HepG2 (cell line): Measurements from ENCODE around the gene SRSF11. TPM values are rescaled to one million over a fixed set of nuclear protein-coding genes. Genes with fewer than 3 reads are reported as not detected.

ENCODE experiments used
- CREB1 ChIP-seq, 2 experiments: fragments of 450-650 bp in 1 of 2; IDR thresholded peaks; 2 replicates each; pipeline ENCODE4 v1.6.1; 2016 to 2017; ENCODE audit warnings: control low read depth in 1 of 2, mild to moderate bottlenecking in 1 of 2, missing compliant biosample characterization in 1 of 2, missing genetic modification characterization in 1 of 2
- EED ChIP-seq: sonication (generic); formaldehyde crosslinking; IDR thresholded peaks from 2 replicates; pipeline ENCODE4 v1.5.0; 2020; ENCODE audit warnings: mild to moderate bottlenecking, missing genetic modification reagents
- FOXA3 ChIP-seq: IDR thresholded peaks from 2 replicates; pipeline ENCODE4 v1.6.1; 2016; ENCODE audit warnings: missing genetic modification reagents, missing compliant biosample characterization
- FOXK2 ChIP-seq: fragments of 450-650 bp; IDR thresholded peaks from 2 replicates; pipeline ENCODE4 v1.6.1; 2016
- KDM1A ChIP-seq: IDR thresholded peaks from 2 replicates; pipeline ENCODE4 v1.6.1; 2016; ENCODE audit warnings: missing compliant biosample characterization
- MAFG ChIP-seq: sonication (generic); formaldehyde crosslinking; IDR thresholded peaks from 2 replicates; pipeline ENCODE4 v1.5.1; 2020; ENCODE audit warnings: mild to moderate bottlenecking, missing genetic modification reagents
- SAFB2 ChIP-seq: sonication (generic); formaldehyde crosslinking; IDR thresholded peaks from 2 replicates; pipeline ENCODE4 v1.5.1; 2020; ENCODE audit warnings: missing genetic modification reagents, low read depth, mild to moderate bottlenecking, borderline replicate concordance
- STAG1 ChIP-seq: sonication (generic); formaldehyde crosslinking; IDR thresholded peaks from 2 replicates; pipeline ENCODE4 v1.4.0; 2020; ENCODE audit warnings: missing genetic modification reagents
- TSC22D2 ChIP-seq: sonication (generic); formaldehyde crosslinking; IDR thresholded peaks from 2 replicates; pipeline ENCODE4 v1.5.1; 2020; ENCODE audit warnings: missing genetic modification reagents, mild to moderate bottlenecking, borderline replicate concordance
- ZNF329 ChIP-seq: sonication (generic); formaldehyde crosslinking; IDR thresholded peaks from 2 replicates; pipeline ENCODE4 v1.9.0; 2021; ENCODE audit warnings: low read depth, mild to moderate bottlenecking, missing genetic modification reagents
- ZNF546 ChIP-seq: sonication (generic); formaldehyde crosslinking; conservative IDR thresholded peaks from 2 replicates; pipeline ENCODE4 v1.8.1; 2023; ENCODE audit warnings: mild to moderate bottlenecking, missing genetic modification reagents
- ZNF563 ChIP-seq: sonication (generic); formaldehyde crosslinking; IDR thresholded peaks from 2 replicates; pipeline ENCODE4 v1.8.0; 2022; ENCODE audit warnings: mild to moderate bottlenecking, moderate library complexity, missing genetic modification reagents
- ZNF883 ChIP-seq: sonication (generic); formaldehyde crosslinking; IDR thresholded peaks from 2 replicates; pipeline ENCODE4 v1.5.1; 2020; ENCODE audit warnings: mild to moderate bottlenecking, missing genetic modification reagents; ENCODE audit errors: not compliant biosample characterization
- polyA plus RNA-seq, 8 experiments: library from polyadenylated mRNA; depleted of rRNA in 3 of 8; stranded (reverse) in 7 of 8; unstranded in 1 of 8; fragments of >200 nt; fragmentation: Illumina TruSeq in 4 of 8; extraction: Trizol in 4 of 8; gene quantifications; 2 replicates each; pipeline versions ENCODE4 v1.2.1 to v1.2.3, GENCODE V29; 2011 to 2016; ENCODE audit warnings: low read depth in 4 of 8, missing spikeins in 1 of 8, mixed read lengths in 1 of 8; ENCODE audit not compliant: insufficient read depth in 1 of 8
- total RNA-seq, 5 experiments: library from RNA; depleted of rRNA; stranded (reverse); fragments of >200 nt; fragmentation: Illumina TruSeq; extraction: Trizol; gene quantifications; 2 replicates each; pipeline ENCODE4 v1.2.3, GENCODE V29; 2016; ENCODE audit warnings: low read depth in 1 of 5
- TF ChIP-seq, protein P1 (sequence below): IDR thresholded peaks from 2 replicates; pipeline ENCODE4 v1.6.1; 2016; ENCODE audit warnings: mild to moderate bottlenecking
- TF ChIP-seq, protein P2 (sequence below): sonication (generic); formaldehyde crosslinking; IDR thresholded peaks from 2 replicates; pipeline ENCODE4 v1.5.0; 2020; ENCODE audit warnings: mild to moderate bottlenecking, missing genetic modification reagents, borderline replicate concordance
- TF ChIP-seq, protein P3 (sequence below): sonication (generic); formaldehyde crosslinking; IDR thresholded peaks from 2 replicates; pipeline ENCODE4 v1.5.1; 2020; ENCODE audit warnings: mild to moderate bottlenecking, missing genetic modification reagents, moderate library complexity
- TF ChIP-seq, protein P4 (sequence below): IDR thresholded peaks from 2 replicates; pipeline ENCODE4 v1.6.1; 2016; ENCODE audit warnings: missing compliant biosample characterization, missing genetic modification reagents, borderline replicate concordance
- TF ChIP-seq, protein P5 (sequence below): sonication (generic); formaldehyde crosslinking; IDR thresholded peaks from 2 replicates; pipeline ENCODE4 v1.8.1; 2023; ENCODE audit warnings: mild to moderate bottlenecking, moderate library complexity, missing genetic modification reagents
- TF ChIP-seq, protein P6 (sequence below): sonication (generic); formaldehyde crosslinking; IDR thresholded peaks from 2 replicates; pipeline ENCODE4 v1.4.0; 2020; ENCODE audit warnings: mild to moderate bottlenecking, low read depth, missing genetic modification reagents

SRSF11 gene
- total and polyA plus RNA-seq, 2 of the 13 experiments (the other 11 are each of a cell fraction or from before 2014, with no cell fraction given) = 118 to 381 TPM

DNA sequence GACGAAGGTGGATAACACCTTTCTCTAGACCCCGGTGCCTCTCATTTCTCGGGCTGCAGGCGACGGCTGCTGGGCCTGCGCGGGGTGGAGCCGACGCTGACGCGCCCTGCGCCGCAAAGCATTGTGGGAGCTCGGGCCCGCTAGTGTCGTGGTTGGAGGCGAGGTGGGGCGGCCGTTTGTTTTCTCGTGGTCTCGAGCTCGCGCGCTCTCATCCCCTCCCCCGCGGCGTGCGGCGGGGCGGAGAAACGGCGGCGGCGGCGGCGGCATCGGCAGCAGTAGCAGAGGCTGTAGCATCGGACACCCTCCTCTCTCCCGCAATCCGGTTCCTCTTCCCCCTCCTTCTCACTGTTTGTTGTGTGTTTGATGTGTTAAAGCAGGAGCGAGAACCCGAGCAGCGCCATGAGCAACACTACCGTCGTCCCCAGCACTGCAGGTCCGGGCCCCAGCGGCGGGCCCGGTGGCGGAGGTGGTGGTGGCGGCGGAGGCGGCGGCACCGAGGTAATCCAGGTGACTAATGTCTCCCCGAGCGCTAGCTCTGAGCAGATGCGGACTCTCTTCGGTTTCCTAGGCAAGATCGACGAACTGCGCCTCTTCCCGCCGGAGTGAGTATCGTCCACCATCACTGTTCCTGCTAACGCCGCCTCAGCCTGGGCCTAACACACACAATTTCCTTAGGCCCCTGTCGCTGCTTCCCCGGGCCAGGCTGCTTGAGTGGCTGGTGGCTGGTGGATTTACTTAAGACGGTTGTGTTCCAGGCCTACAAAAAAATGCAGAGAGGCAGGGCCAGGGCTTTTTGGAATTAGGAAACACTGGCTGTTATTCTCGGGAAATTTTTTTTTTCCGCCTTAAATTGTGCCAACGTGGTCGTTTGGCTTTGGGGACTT lies at the start of gene SRSF11 (continued):
- TF ChIP-seq TSC22D2 (CRISPR knock-in tag) = peak; percentile 64; the same call in 1 of the 2 replicates
- TF ChIP-seq MAFG = no peak
- TF ChIP-seq, protein P1, sequence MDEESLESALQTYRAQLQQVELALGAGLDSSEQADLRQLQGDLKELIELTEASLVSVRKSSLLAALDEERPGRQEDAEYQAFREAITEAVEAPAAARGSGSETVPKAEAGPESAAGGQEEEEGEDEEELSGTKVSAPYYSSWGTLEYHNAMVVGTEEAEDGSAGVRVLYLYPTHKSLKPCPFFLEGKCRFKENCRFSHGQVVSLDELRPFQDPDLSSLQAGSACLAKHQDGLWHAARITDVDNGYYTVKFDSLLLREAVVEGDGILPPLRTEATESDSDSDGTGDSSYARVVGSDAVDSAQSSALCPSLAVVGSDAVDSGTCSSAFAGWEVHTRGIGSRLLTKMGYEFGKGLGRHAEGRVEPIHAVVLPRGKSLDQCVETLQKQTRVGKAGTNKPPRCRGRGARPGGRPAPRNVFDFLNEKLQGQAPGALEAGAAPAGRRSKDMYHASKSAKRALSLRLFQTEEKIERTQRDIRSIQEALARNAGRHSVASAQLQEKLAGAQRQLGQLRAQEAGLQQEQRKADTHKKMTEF = peak; percentile 92
- TF ChIP-seq, protein P2, sequence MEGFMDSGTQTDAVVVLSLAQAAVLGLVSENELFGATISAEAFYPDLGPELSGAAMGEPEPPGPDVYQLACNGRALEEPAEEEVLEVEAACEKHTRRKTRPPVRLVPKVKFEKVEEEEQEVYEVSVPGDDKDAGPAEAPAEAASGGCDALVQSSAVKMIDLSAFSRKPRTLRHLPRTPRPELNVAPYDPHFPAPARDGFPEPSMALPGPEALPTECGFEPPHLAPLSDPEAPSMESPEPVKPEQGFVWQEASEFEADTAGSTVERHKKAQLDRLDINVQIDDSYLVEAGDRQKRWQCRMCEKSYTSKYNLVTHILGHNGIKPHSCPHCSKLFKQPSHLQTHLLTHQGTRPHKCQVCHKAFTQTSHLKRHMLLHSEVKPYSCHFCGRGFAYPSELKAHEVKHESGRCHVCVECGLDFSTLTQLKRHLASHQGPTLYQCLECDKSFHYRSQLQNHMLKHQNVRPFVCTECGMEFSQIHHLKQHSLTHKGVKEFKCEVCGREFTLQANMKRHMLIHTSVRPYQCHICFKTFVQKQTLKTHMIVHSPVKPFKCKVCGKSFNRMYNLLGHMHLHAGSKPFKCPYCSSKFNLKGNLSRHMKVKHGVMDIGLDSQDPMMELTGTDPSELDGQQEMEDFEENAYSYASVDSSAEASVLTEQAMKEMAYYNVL (CRISPR knock-in tag) = peak; percentile 47; the same call in 1 of the 2 replicates
- TF ChIP-seq ZNF563 (CRISPR knock-in tag) = peak; percentile 90
- TF ChIP-seq, protein P3, sequence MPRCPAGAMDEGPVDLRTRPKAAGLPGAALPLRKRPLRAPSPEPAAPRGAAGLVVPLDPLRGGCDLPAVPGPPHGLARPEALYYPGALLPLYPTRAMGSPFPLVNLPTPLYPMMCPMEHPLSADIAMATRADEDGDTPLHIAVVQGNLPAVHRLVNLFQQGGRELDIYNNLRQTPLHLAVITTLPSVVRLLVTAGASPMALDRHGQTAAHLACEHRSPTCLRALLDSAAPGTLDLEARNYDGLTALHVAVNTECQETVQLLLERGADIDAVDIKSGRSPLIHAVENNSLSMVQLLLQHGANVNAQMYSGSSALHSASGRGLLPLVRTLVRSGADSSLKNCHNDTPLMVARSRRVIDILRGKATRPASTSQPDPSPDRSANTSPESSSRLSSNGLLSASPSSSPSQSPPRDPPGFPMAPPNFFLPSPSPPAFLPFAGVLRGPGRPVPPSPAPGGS (CRISPR knock-in tag) = peak; percentile 71
- 0 out of 2 replicates have a peak, but pooled peaks have one; percentile 54 for TF ChIP-seq ZNF546 (CRISPR knock-in tag)
- TF ChIP-seq, protein P4, sequence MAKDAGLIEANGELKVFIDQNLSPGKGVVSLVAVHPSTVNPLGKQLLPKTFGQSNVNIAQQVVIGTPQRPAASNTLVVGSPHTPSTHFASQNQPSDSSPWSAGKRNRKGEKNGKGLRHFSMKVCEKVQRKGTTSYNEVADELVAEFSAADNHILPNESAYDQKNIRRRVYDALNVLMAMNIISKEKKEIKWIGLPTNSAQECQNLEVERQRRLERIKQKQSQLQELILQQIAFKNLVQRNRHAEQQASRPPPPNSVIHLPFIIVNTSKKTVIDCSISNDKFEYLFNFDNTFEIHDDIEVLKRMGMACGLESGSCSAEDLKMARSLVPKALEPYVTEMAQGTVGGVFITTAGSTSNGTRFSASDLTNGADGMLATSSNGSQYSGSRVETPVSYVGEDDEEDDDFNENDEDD (CRISPR knock-in tag) = peak; percentile 84
- peak; percentile 40; the same call in 1 of the 2 replicates for TF ChIP-seq FOXA3
- TF ChIP-seq CREB1 (IDR thresholded peaks at IDR 0.05) = peak; percentile 76
- peak; percentile 92 for TF ChIP-seq CREB1 (CRISPR knock-in tag; IDR thresholded peaks at IDR 0.05)
- TF ChIP-seq, protein P5, sequence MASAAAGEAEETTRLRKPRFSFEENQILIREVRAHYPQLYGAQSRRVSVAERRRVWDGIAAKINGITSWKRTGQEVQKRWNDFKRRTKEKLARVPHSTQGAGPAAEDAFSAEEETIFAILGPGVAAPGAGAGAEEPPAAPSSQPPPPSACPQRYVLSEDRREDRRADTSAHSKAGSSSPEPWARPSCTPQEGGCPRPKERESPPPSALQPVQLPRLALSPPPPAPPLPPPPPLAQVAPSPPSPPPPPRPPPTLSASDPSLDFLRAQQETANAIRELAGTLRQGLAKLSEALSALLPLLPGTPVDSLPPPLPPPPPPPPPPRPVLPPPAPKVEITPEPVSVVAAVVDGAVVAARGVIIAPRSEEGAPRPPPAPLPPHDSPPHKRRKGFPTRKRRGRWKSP (CRISPR knock-in tag) = peak; percentile 79; the same call in 1 of the 2 replicates
- TF ChIP-seq FOXK2 = no peak
- TF ChIP-seq, protein P6, sequence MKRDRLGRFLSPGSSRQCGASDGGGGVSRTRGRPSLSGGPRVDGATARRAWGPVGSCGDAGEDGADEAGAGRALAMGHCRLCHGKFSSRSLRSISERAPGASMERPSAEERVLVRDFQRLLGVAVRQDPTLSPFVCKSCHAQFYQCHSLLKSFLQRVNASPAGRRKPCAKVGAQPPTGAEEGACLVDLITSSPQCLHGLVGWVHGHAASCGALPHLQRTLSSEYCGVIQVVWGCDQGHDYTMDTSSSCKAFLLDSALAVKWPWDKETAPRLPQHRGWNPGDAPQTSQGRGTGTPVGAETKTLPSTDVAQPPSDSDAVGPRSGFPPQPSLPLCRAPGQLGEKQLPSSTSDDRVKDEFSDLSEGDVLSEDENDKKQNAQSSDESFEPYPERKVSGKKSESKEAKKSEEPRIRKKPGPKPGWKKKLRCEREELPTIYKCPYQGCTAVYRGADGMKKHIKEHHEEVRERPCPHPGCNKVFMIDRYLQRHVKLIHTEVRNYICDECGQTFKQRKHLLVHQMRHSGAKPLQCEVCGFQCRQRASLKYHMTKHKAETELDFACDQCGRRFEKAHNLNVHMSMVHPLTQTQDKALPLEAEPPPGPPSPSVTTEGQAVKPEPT (CRISPR knock-in tag) = no peak
- TF ChIP-seq EED (CRISPR knock-in tag) = no peak
- no peak for TF ChIP-seq ZNF883 (CRISPR knock-in tag)
- peak; percentile 36 for TF ChIP-seq ZNF329 (CRISPR knock-in tag)
- 0 out of 2 replicates have a peak, but pooled peaks have one; percentile 1 for TF ChIP-seq KDM1A
- peak; percentile 51; the same call in 1 of the 2 replicates for TF ChIP-seq SAFB2 (CRISPR knock-in tag)
- peak; percentile 2; the same call in 1 of the 2 replicates for TF ChIP-seq STAG1 (CRISPR knock-in tag)
